SK-N-SH treated with all-trans-retinoic acid at 6 μM for 48 hours (cell line): ENCODE data around the gene WDR19.

Experiments used
- ARNTL ChIP-seq: fragments of 450-650 bp; formaldehyde crosslinking; IDR thresholded peaks from 2 replicates; pipeline ENCODE4 v1.5.0; 2020; ENCODE audit warnings: low read depth, mild to moderate bottlenecking, moderate library complexity, borderline replicate concordance
- CREB5 ChIP-seq: fragments of 250-450 bp; sonication (Bioruptor Pico); IDR thresholded peaks from 2 replicates; pipeline ENCODE4 v1.5.1; 2020; ENCODE audit warnings: low read depth, mild to moderate bottlenecking, moderate library complexity
- CSRNP3 ChIP-seq: fragments of 250-450 bp; sonication (Bioruptor Pico); IDR thresholded peaks from 2 replicates; pipeline ENCODE4 v1.5.1; 2021; ENCODE audit warnings: mild to moderate bottlenecking, moderate library complexity
- PATZ1 ChIP-seq: fragments of 250-450 bp; sonication (Bioruptor Pico); IDR thresholded peaks from 2 replicates; pipeline ENCODE4 v1.8.0; 2020; ENCODE audit warnings: mild to moderate bottlenecking, moderate library complexity, borderline replicate concordance
- POU6F1 ChIP-seq: fragments of 250-450 bp; sonication (Bioruptor Pico); IDR thresholded peaks from 2 replicates; pipeline ENCODE4 v1.8.0; 2021; ENCODE audit warnings: low read depth, mild to moderate bottlenecking, moderate library complexity, borderline replicate concordance
- RARB ChIP-seq: fragments of 250-450 bp; sonication (Bioruptor Pico); IDR thresholded peaks from 2 replicates; pipeline ENCODE4 v1.8.0; 2021; ENCODE audit warnings: mild to moderate bottlenecking, moderate library complexity
- SNAI2 ChIP-seq: fragments of 250-450 bp; sonication (Bioruptor Pico); IDR thresholded peaks from 2 replicates; pipeline ENCODE4 v1.5.0; 2020; ENCODE audit warnings: mild to moderate bottlenecking, moderate library complexity
- TSHZ2 ChIP-seq: fragments of 250-450 bp; sonication (Bioruptor Pico); IDR thresholded peaks from 2 replicates; pipeline ENCODE4 v1.5.0; 2020; ENCODE audit warnings: mild to moderate bottlenecking, moderate library complexity
- ZC3H10 ChIP-seq: fragments of 250-450 bp; sonication (Bioruptor Pico); IDR thresholded peaks from 2 replicates; pipeline ENCODE4 v1.5.1; 2021; ENCODE audit warnings: mild to moderate bottlenecking, moderate library complexity
- ZNF565 ChIP-seq: fragments of 450-650 bp; formaldehyde crosslinking; conservative IDR thresholded peaks from 2 replicates; pipeline ENCODE4 v1.5.0; 2020; ENCODE audit warnings: low read depth, mild to moderate bottlenecking, moderate library complexity
- ZNF70 ChIP-seq: fragments of 450-650 bp; formaldehyde crosslinking; IDR thresholded peaks from 2 replicates; pipeline ENCODE4 v1.5.0; 2020; ENCODE audit warnings: mild to moderate bottlenecking, moderate library complexity

- no peak for TF ChIP-seq SNAI2
- TF ChIP-seq CSRNP3 = no peak
- no peak for TF ChIP-seq TSHZ2 (CRISPR knock-in tag)
- no peak for TF ChIP-seq RARB (CRISPR knock-in tag)
- TF ChIP-seq ZNF565 = no peak
- TF ChIP-seq POU6F1 = no peak
- TF ChIP-seq ZC3H10 (CRISPR knock-in tag) = no peak
- TF ChIP-seq PATZ1 (CRISPR knock-in tag) = no peak
- no peak for TF ChIP-seq ARNTL (CRISPR knock-in tag)
- no peak for TF ChIP-seq CREB5
- TF ChIP-seq ZNF70 (CRISPR knock-in tag) = no peak
Observed at GRCh38 chr4:39157520-39157919, 24.8 kb upstream of the WDR19 start.
